ENCODE measurements around the gene ZDHHC4. TPM values are rescaled to one million over a fixed set of nuclear protein-coding genes. Genes with fewer than 3 reads are reported as not detected.
A peak's percentile ranks its signal among the peaks of the same experiment; 100 is the strongest.

The ZDHHC4 gene
- total and polyA plus RNA-seq, 10 of the 15 experiments (the other 5 are each of a cell fraction or from before 2014, with no cell fraction given): 30.6 to 74.3 (median 35.8) TPM

DNA sequence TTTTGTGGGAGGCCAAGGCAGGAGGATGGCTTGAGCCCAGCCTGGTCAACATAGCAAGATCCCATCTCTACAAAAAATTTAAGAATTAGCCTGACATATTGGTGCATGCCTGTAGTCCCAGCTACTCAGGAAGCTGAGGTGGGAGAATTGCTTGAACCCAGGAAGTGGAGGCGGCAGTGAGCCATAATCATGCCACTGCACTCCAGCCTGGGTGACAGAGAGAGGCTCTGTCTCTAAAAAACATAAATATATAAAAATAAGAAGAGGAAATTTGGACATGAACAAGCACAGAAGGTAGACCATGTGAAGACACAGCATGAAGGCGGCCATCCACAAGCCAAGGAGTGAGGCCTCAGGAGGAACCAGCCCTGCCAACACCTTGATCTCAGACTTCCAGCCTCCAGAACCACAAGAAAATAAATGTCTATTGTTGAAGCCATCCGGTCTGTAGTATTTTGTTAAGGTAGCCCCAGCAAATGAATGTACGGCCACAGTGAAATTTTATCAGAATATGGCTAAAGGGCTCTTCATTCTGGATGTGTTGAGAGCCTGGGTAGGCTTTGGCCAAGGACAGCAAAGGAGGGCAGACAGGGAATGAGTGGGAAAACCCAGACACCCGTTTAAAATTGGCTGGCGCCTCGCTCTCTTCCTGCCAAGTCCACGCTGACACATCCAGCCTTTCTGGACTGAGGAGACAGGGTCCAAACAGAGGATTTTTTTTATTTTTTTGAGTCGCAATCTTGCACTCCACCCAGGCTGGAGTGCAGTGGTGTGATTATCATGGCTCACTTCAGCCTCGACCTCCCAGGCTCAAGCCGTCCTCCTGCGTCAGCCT is 13.1 kb upstream of the ZDHHC4 start:
- RAD21 ChIA-PET (ENCODE audit: unreplicated experiment): no interaction called here
- WGBS (ENCODE audit: insufficient coverage, insufficient replicate concordance, low lambda C conversion rate, missing lambda C conversion rate): 53% methylated on average over 12 of the region's 12 CpGs
- H3K4me1 ChIP-seq (ENCODE audit: control insufficient read depth, insufficient read depth, low read length): no peaks in the 10 kb centered on the region

DNA sequence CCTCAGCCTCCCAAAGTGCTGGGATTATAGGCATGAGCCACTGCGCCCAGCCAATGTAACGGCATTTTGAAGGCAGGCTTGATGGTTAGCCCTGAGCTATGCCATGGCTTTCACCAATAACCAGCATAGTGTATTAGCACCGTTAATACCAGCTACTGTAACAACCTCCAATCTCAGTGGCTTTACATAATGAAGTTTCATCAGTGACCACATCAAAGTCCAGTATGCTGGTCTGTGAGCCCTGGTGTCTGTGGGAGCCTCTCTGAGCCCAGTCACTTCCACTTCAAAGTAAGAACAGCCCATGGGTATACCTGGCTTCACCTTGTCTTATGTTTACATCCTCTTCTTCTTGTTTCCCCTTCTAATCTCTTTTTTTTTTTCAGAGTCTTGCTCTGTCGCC is 11.6 kb upstream of the ZDHHC4 start:
- ChIA-PET SMC1A (ENCODE audit: uncharacterized antibody, unreplicated experiment) (no interaction called here), CTCF (interaction anchor here (1.0 kb wide), 1 partner anchor 365 kb away, joined by 3 read pairs; no protein-coding TSS in a partner anchor), RAD21 (ENCODE audit: unreplicated experiment) (no interaction called here), POLR2A (no interaction called here)
- no peaks in the 10 kb centered on the region for H3K4me1 ChIP-seq (ENCODE audit: control insufficient read depth, insufficient read depth, low read length)
- no peaks in the 10 kb centered on the region for H3K9me3 ChIP-seq (replicated peaks; ENCODE audit: control insufficient read depth, insufficient read depth, low read length)
- WGBS (ENCODE audit: insufficient coverage, insufficient replicate concordance, low lambda C conversion rate, missing lambda C conversion rate): 67% methylated on average over 4 of the region's 4 CpGs
- no peak overlapping the region for H3K9ac ChIP-seq (ENCODE audit: control insufficient read depth, insufficient read depth, low read length)
- ATAC-seq (peak; percentile 66), FAIRE-seq (no peak), DNase-seq (ENCODE audit: low read depth, low spot score) (no peak)
- BruUV-seq (replicated peaks): no TSS peak
- H3K79me2 ChIP-seq (ENCODE audit: control insufficient read depth, insufficient read depth, low read length): no peaks in the 10 kb centered on the region
- no peak overlapping the region for H3K4me3 ChIP-seq
- no peak overlapping the region for H3K4me2 ChIP-seq (ENCODE audit: control insufficient read depth, insufficient read depth)
- no peaks in the 10 kb centered on the region for H4K20me1 ChIP-seq (ENCODE audit: control insufficient read depth, insufficient read depth)
- intact Hi-C loops (cut with micrococcal nuclease; ENCODE audit: unreplicated experiment) (no loop called here), in situ Hi-C loops (cut with MboI) (no loop called here)
- H3K27ac ChIP-seq (ENCODE audit: control insufficient read depth, insufficient read depth): no peak overlapping the region
- no peak overlapping the region for H2AFZ ChIP-seq (ENCODE audit: control insufficient read depth, low read depth, low read length)
- H3K36me3 ChIP-seq (ENCODE audit: control insufficient read depth in 2 of 2, insufficient read depth in 2 of 2, low read length in 1 of 2): no peaks in the 10 kb centered on the region
- TF ChIP-seq TCF7 (IDR thresholded peaks at IDR 0.05; ENCODE audit: borderline replicate concordance): peak; percentile 83
- TF ChIP-seq ESRRA (IDR thresholded peaks at IDR 0.05; ENCODE audit: low read length): no peak
- TF ChIP-seq RUNX3 (IDR thresholded peaks at IDR 0.05; ENCODE audit: low read length): peak; percentile 52
- no peaks in the 10 kb centered on the region for H3K27me3 ChIP-seq (replicated peaks in 1 of 2; ENCODE audit: control insufficient read depth in 2 of 2, insufficient read depth in 2 of 2, low read length in 1 of 2)

More for the DNA sequence above, 13.1 kb upstream of the ZDHHC4 start:
- no peak overlapping the region for H3K9ac ChIP-seq (ENCODE audit: control insufficient read depth, insufficient read depth, low read length)
- in situ Hi-C loops (cut with MboI): no loop called here
- H3K27me3 ChIP-seq (replicated peaks in 1 of 2; ENCODE audit: control insufficient read depth in 2 of 2, insufficient read depth in 2 of 2, low read length in 1 of 2): no peaks in the 10 kb centered on the region
- H3K36me3 ChIP-seq (ENCODE audit: control insufficient read depth in 2 of 2, insufficient read depth in 2 of 2, low read length in 1 of 2): no peaks in the 10 kb centered on the region
- no TSS peak for BruUV-seq (replicated peaks)
- FAIRE-seq: no peak
- ChIA-PET SMC1A (ENCODE audit: uncharacterized antibody, unreplicated experiment) (no interaction called here), POLR2A (no interaction called here), CTCF (no interaction called here)
- TF ChIP-seq RB1 (IDR thresholded peaks at IDR 0.05; ENCODE audit: borderline replicate concordance) (no peak), SRF (IDR thresholded peaks at IDR 0.05; ENCODE audit: low read depth in 2 of 2, low read length in 2 of 2) (no peak), BHLHE40 (IDR thresholded peaks at IDR 0.05; ENCODE audit: borderline replicate concordance in 1 of 2, low read depth in 2 of 2, low read length in 1 of 2) (no peak)
- no peak for ATAC-seq
- no peaks in the 10 kb centered on the region for H4K20me1 ChIP-seq (ENCODE audit: control insufficient read depth, insufficient read depth)
- no peak overlapping the region for H3K4me3 ChIP-seq
- no peak overlapping the region for H3K4me2 ChIP-seq (ENCODE audit: control insufficient read depth, insufficient read depth)
- no peak overlapping the region for H2AFZ ChIP-seq (ENCODE audit: control insufficient read depth, low read depth, low read length)
- no peaks in the 10 kb centered on the region for H3K79me2 ChIP-seq (ENCODE audit: control insufficient read depth, insufficient read depth, low read length)
- H3K27ac ChIP-seq (ENCODE audit: control insufficient read depth, insufficient read depth): no peak overlapping the region
- intact Hi-C loops (cut with micrococcal nuclease; ENCODE audit: unreplicated experiment): no loop called here
- no peaks in the 10 kb centered on the region for H3K9me3 ChIP-seq (replicated peaks; ENCODE audit: control insufficient read depth, insufficient read depth, low read length)
- no peak for DNase-seq (ENCODE audit: low read depth, low spot score)
